Aorta (tissue), 5 donors: ENCODE results near the gene GPR15. TPM values are rescaled to one million over a fixed set of nuclear protein-coding genes. Genes with fewer than 3 reads are reported as not detected.

ENCODE experiments used
- ATAC-seq: fragments of 200-7000 bp; cut with Tn5 transposase; one replicate; pipeline ENCODE4 v1.9.1; 2022; ENCODE audit warnings: moderate library complexity; ENCODE audit not compliant: low FRiP score
- DNase-seq, 2 donors: peaks; one replicate each; pipeline ENCODE4 v3.0.0-alpha.2; 2020
- H3K27ac ChIP-seq, 2 donors: one replicate each; pipeline ENCODE4 v1.5.1; 2013; ENCODE audit warnings: low read length in 2 of 2, mild to moderate bottlenecking in 2 of 2, moderate library complexity in 2 of 2, control low read depth in 1 of 2, inconsistent platforms in 1 of 2, low read depth in 1 of 2
- H3K27me3 ChIP-seq, 2 donors: one replicate each; pipeline ENCODE4 v1.6.1; 2013; ENCODE audit warnings: control low read depth in 1 of 2, low read length in 1 of 2, mild to moderate bottlenecking in 1 of 2, moderate library complexity in 1 of 2; ENCODE audit not compliant: insufficient read depth in 2 of 2, control insufficient read depth in 1 of 2
- H3K36me3 ChIP-seq, 2 donors: one replicate each; pipeline ENCODE4 v1.6.1; 2013; ENCODE audit warnings: control low read depth in 1 of 2, low read length in 1 of 2, mild to moderate bottlenecking in 1 of 2; ENCODE audit not compliant: insufficient read depth in 2 of 2, control insufficient read depth in 1 of 2
- H3K4me1 ChIP-seq, 2 donors: one replicate each; pipeline ENCODE4 v1.6.1; 2013; ENCODE audit warnings: low read length in 2 of 2, control low read depth in 1 of 2, mild to moderate bottlenecking in 1 of 2, moderate library complexity in 1 of 2; ENCODE audit not compliant: insufficient read depth in 2 of 2, control insufficient read depth in 1 of 2
- H3K4me3 ChIP-seq, 2 donors: one replicate each; pipeline ENCODE4 v1.5.1; 2013; ENCODE audit warnings: low read length in 2 of 2, control low read depth in 1 of 2, mild to moderate bottlenecking in 1 of 2
- H3K9me3 ChIP-seq: one replicate; pipeline ENCODE4 v1.6.1; 2013; ENCODE audit warnings: mild to moderate bottlenecking, low read length; ENCODE audit not compliant: control insufficient read depth
- WGBS, 2 donors: extraction: QIAGEN DNeasy Blood & Tissue Kit; methylation state at CpG; one replicate each; pipeline ENCODE4 v1.1.7; 2013; 5-methylcytosine and 5-hydroxymethylcytosine counted together
- intact Hi-C, 2 donors: fragments of 100-400 bp; cut with DNase I; formaldehyde crosslinking; loops; one replicate each; pipeline versions ENCODE4 v1.14.2 to v1.15.0; 2022
- polyA plus RNA-seq, 2 donors: library from polyadenylated mRNA; stranded (reverse); fragments of 200-250 nt; gene quantifications; one replicate each; pipeline ENCODE4 v1.2.3, GENCODE V29; 2013
- total RNA-seq, 2 donors: library from RNA; stranded (reverse); fragmentation: NEBNext Ultra II Directional; extraction: Animal tissue kit (Norgen Biotek cat#: 25700); gene quantifications; one replicate each; pipeline ENCODE4 v1.2.1, GENCODE V29; 2021
- donor health status: healthy with polysubstance abuse.
- donor health status: Bipolar disorder and iron deficiency.
- donor health status: DM: no; HTN: no; CAD: no.
- donor health status: DM: no; HTN: no; CAD: no.
- donor health status: DM: yes; HTN: yes; CAD: no.

The GPR15 gene
- total and polyA plus RNA-seq, 4 donors: not detected

- Histone ChIP-seq H3K27me3 (no peaks in the 10 kb centered on the region), H3K27ac (no peak overlapping the region), H3K4me1 (peaks cover 0 to 7% of the 10 kb centered on the region in 2 donors), H3K4me3 (no peak overlapping the region), H3K36me3 (no peaks in the 10 kb centered on the region), H3K9me3 (no peaks in the 10 kb centered on the region)
- ATAC-seq (no peak), DNase-seq (no peak)
- WGBS, 2 donors: 91 to 92% methylated on average over 6 of the region's 6 CpGs
- intact Hi-C loops: no loop called here
Measured at GRCh38 chr3:98525494-98525893, 6.3 kb upstream of the GPR15 start.

GRCh38 chr3:98528474-98529346 is 3.1 kb upstream of the GPR15 start:
- no peak for DNase-seq
- no peaks in the 10 kb centered on the region for H3K4me1 ChIP-seq
- no peak overlapping the region for H3K27ac ChIP-seq
- H3K27me3 ChIP-seq: no peaks in the 10 kb centered on the region
- H3K4me3 ChIP-seq: no peak overlapping the region
- intact Hi-C loops: no loop called here
- no peaks in the 10 kb centered on the region for H3K9me3 ChIP-seq
- no peaks in the 10 kb centered on the region for H3K36me3 ChIP-seq
- WGBS, 2 donors: 45 to 47% methylated on average over 4 of the region's 4 CpGs
- ATAC-seq: no peak

GRCh38 chr3:98529856-98530459 is 1.8 kb upstream of the GPR15 start:
- Histone ChIP-seq H3K9me3 (no peaks in the 10 kb centered on the region), H3K27me3 (no peaks in the 10 kb centered on the region), H3K27ac (no peak overlapping the region), H3K4me3 (no peak overlapping the region), H3K36me3 (no peaks in the 10 kb centered on the region), H3K4me1 (no peaks in the 10 kb centered on the region)
- intact Hi-C loops: no loop called here
- WGBS, 2 donors: 91 to 95% methylated on average over 8 of the region's 8 CpGs
- no peak for DNase-seq
- no peak for ATAC-seq

- no peak for DNase-seq
- no peak for ATAC-seq
- Histone ChIP-seq H3K36me3 (no peaks in the 10 kb centered on the region), H3K27ac (no peak overlapping the region), H3K4me1 (no peaks in the 10 kb centered on the region), H3K9me3 (no peaks in the 10 kb centered on the region), H3K27me3 (no peaks in the 10 kb centered on the region), H3K4me3 (no peak overlapping the region)
- intact Hi-C loops: no loop called here
- 81 to 89% methylated on average over 2 of the region's 2 CpGs for WGBS, 2 donors
Measured at GRCh38 chr3:98530676-98531075, 1.1 kb upstream of the GPR15 start.

GRCh38 chr3:98532275-98532637 is 478 bp downstream of the GPR15 start:
- H3K4me3 ChIP-seq: no peak overlapping the region
- intact Hi-C loops: no loop called here

GRCh38 chr3:98532709-98533571 is 1.2 kb downstream of the GPR15 start:
- Histone ChIP-seq H3K27me3 (no peaks in the 10 kb centered on the region), H3K36me3 (no peaks in the 10 kb centered on the region), H3K4me3 (no peak overlapping the region), H3K4me1 (no peaks in the 10 kb centered on the region), H3K27ac (no peak overlapping the region), H3K9me3 (no peaks in the 10 kb centered on the region)
- DNase-seq: no peak
- WGBS, 2 donors: 89 to 90% methylated on average over 6 of the region's 6 CpGs
- intact Hi-C loops: no loop called here
- ATAC-seq: no peak

More at GRCh38 chr3:98532275-98532637, 478 bp downstream of the GPR15 start:
- ATAC-seq (no peak), DNase-seq (no peak)
- Histone ChIP-seq H3K27ac (no peak overlapping the region), H3K4me1 (no peaks in the 10 kb centered on the region), H3K27me3 (no peaks in the 10 kb centered on the region), H3K36me3 (no peaks in the 10 kb centered on the region), H3K9me3 (no peaks in the 10 kb centered on the region)
- 85 to 94% methylated on average over 5 of the region's 5 CpGs for WGBS, 2 donors

GRCh38 chr3:98534168-98534567 is 2.4 kb downstream of the GPR15 start:
- Histone ChIP-seq H3K27ac (no peak overlapping the region), H3K4me3 (no peak overlapping the region), H3K36me3 (no peaks in the 10 kb centered on the region), H3K9me3 (no peaks in the 10 kb centered on the region), H3K27me3 (no peaks in the 10 kb centered on the region), H3K4me1 (no peaks in the 10 kb centered on the region)
- 94% methylated on average over 2 of the region's 2 CpGs for WGBS, 2 donors
- intact Hi-C loops: no loop called here
- no peak for DNase-seq
- no peak for ATAC-seq

GRCh38 chr3:98534734-98535133 is 3.0 kb downstream of the GPR15 start:
- no peak overlapping the region for H3K27ac ChIP-seq
- no peak overlapping the region for H3K4me3 ChIP-seq
- H3K36me3 ChIP-seq: no peaks in the 10 kb centered on the region
- H3K27me3 ChIP-seq: no peaks in the 10 kb centered on the region
- ATAC-seq (no peak), DNase-seq (no peak)
- WGBS, 2 donors: 87 to 95% methylated on average over 1 of the region's 1 CpG
- H3K4me1 ChIP-seq: no peaks in the 10 kb centered on the region
- no peaks in the 10 kb centered on the region for H3K9me3 ChIP-seq
- intact Hi-C loops: no loop called here
